Cardiac muscle cell (in vitro differentiated cells and primary cell): Measurements from ENCODE around the gene MPZL2. TPM values are rescaled to one million over a fixed set of nuclear protein-coding genes. Genes with fewer than 3 reads are reported as not detected.
A peak's percentile ranks its signal among the peaks of the same experiment; 100 is the strongest.

Experiments used
- DNase-seq, 2 donors: peaks; one replicate each; pipeline versions ENCODE4 v3.0.0 to v3.0.0-alpha.2; 2010 to 2017; ENCODE audit warnings: low read depth in 1 of 2, low spot score in 1 of 2
- H3K27ac ChIP-seq: fragments of 200-600 bp; sonication (generic); 2 replicates; pipeline ENCODE4 v1.5.1; 2016
- H3K27me3 ChIP-seq: fragments of 200-600 bp; sonication (generic); 2 replicates; pipeline ENCODE4 v1.6.0; 2016; ENCODE audit warnings: control low read depth
- H3K36me3 ChIP-seq: fragments of 200-600 bp; sonication (generic); 2 replicates; pipeline ENCODE4 v1.5.1; 2016; ENCODE audit warnings: control low read depth
- H3K4me1 ChIP-seq: fragments of 200-600 bp; sonication (generic); 2 replicates; pipeline ENCODE4 v1.8.1; 2017; ENCODE audit warnings: low read depth, mild to moderate bottlenecking, mixed run types
- H3K4me3 ChIP-seq: fragments of 200-600 bp; sonication (generic); 2 replicates; pipeline ENCODE4 v1.5.1; 2016; ENCODE audit warnings: mild to moderate bottlenecking
- H3K9me3 ChIP-seq: fragments of 200-600 bp; sonication (generic); 2 replicates; pipeline ENCODE4 v1.5.1; 2017; ENCODE audit warnings: low read depth, mild to moderate bottlenecking, control low read depth
- CTCF ChIP-seq: IDR thresholded peaks from 2 replicates; pipeline ENCODE4 v1.5.1; 2012; ENCODE audit warnings: low read depth, mild to moderate bottlenecking, low read length
- polyA plus RNA-seq: library from polyadenylated mRNA; unstranded; fragments of >200 nt; fragmentation: Nextera tagmentation; extraction: Ambion mirVana; gene quantifications from 2 replicates; pipeline ENCODE4 v1.2.1, GENCODE V29; 2016
- total RNA-seq: library from RNA; depleted of rRNA; stranded (reverse); fragments of >200 nt; gene quantifications from 2 replicates; pipeline ENCODE4 v1.2.3, GENCODE V29; 2016

MPZL2 gene
- total and polyA plus RNA-seq, 2 experiments from 2014 or later, result 0.13 TPM; not detected in 1

DNA sequence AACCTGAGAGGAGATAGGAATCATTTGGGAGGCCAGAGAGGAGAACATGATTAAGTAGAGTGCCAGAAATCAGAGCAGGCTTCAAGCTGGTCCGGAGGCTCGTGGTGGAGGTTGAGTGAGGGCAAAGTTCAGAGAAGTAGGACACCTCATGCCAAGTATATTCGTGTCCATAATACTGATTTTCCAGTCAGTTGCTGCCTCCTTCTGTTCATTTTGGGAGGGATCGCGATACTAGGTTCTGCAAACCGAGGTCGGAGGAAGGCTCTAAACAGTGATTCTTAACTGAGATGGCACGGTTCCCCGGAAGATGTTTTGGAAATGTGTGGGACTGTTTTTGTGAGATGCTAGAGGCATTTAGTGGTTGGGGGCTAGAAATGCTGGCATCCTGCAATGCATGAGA is 26.8 kb upstream of the MPZL2 start:
- H3K36me3 ChIP-seq, result no peaks in the 10 kb centered on the region
- no peak overlapping the region for H3K27ac ChIP-seq
- H3K4me3 ChIP-seq, result no peak overlapping the region
- no peaks in the 10 kb centered on the region for H3K9me3 ChIP-seq
- H3K4me1 ChIP-seq, result no peaks in the 10 kb centered on the region
- peak; percentile 19 to 31 for DNase-seq
- H3K27me3 ChIP-seq, result peaks cover 53% of the 10 kb centered on the region
- peak; percentile 28 for TF ChIP-seq CTCF

- Histone ChIP-seq H3K4me3 (no peak overlapping the region), H3K4me1 (no peaks in the 10 kb centered on the region), H3K27me3 (peaks cover 50% of the 10 kb centered on the region), H3K36me3 (no peaks in the 10 kb centered on the region), H3K9me3 (no peaks in the 10 kb centered on the region), H3K27ac (no peak overlapping the region)
- TF ChIP-seq CTCF, result no peak
- no peak for DNase-seq
Observed at GRCh38 chr11:118289401-118289800, 25.3 kb upstream of the MPZL2 start.

GRCh38 chr11:118287006-118287405 is 22.9 kb upstream of the MPZL2 start:
- H3K27ac ChIP-seq, result no peak overlapping the region
- no peak overlapping the region for H3K4me3 ChIP-seq
- TF ChIP-seq CTCF, result no peak
- peak in 1 of 2 donors; percentile 18 for DNase-seq
- H3K9me3 ChIP-seq, result no peaks in the 10 kb centered on the region
- no peaks in the 10 kb centered on the region for H3K36me3 ChIP-seq
- H3K4me1 ChIP-seq, result no peaks in the 10 kb centered on the region
- H3K27me3 ChIP-seq, result peaks cover 34% of the 10 kb centered on the region

GRCh38 chr11:118286545-118286944 is 22.4 kb upstream of the MPZL2 start:
- H3K4me3 ChIP-seq, result no peak overlapping the region
- no peak for TF ChIP-seq CTCF
- no peaks in the 10 kb centered on the region for H3K9me3 ChIP-seq
- H3K27me3 ChIP-seq, result peaks cover 29% of the 10 kb centered on the region
- H3K36me3 ChIP-seq, result no peaks in the 10 kb centered on the region
- H3K27ac ChIP-seq, result no peak overlapping the region
- no peak for DNase-seq
- no peaks in the 10 kb centered on the region for H3K4me1 ChIP-seq

- Histone ChIP-seq H3K27ac (no peak overlapping the region), H3K9me3 (no peaks in the 10 kb centered on the region), H3K27me3 (peaks cover 22% of the 10 kb centered on the region), H3K36me3 (no peaks in the 10 kb centered on the region), H3K4me3 (no peak overlapping the region), H3K4me1 (no peaks in the 10 kb centered on the region)
- DNase-seq, result no peak
- no peak for TF ChIP-seq CTCF
Observed at GRCh38 chr11:118283756-118284350, 19.8 kb upstream of the MPZL2 start.
